ENCODE measurements around the gene TRIM2.

GRCh38 chr4:153239409-153239808 lies 35.2 kb downstream of the TRIM2 start:
- no peak for TF ChIP-seq CTCF (IDR thresholded peaks at IDR 0.05 in 2 of 3, conservative IDR thresholded peaks at IDR 0.05 in 1 of 3; ENCODE audit: borderline replicate concordance in 1 of 3, insufficient read depth in 1 of 3, low read depth in 2 of 3, low read length in 2 of 3)
- TF ChIP-seq, protein P1, sequence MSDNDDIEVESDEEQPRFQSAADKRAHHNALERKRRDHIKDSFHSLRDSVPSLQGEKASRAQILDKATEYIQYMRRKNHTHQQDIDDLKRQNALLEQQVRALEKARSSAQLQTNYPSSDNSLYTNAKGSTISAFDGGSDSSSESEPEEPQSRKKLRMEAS (IDR thresholded peaks at IDR 0.05) = no peak

Measured in HCT116 (cell line).